ENCODE measurements around the gene OXSR1. TPM values are rescaled to one million over a fixed set of nuclear protein-coding genes. Genes with fewer than 3 reads are reported as not detected.

OXSR1 gene
- total RNA-seq, 4 donors from 2014 or later = 17.3 to 49.7 (median 28.7) TPM

- H3K4me1 ChIP-seq = peaks cover 0 to 4% (median 0%) of the 10 kb centered on the region in 4 donors
- no peak overlapping the region for H3K27ac ChIP-seq
- no peak for TF ChIP-seq POLR2A (IDR thresholded peaks at IDR 0.05)
- TF ChIP-seq CTCF (IDR thresholded peaks at IDR 0.05) = peak; percentile 49 to 94 (median 82)
- no peaks in the 10 kb centered on the region for H3K27me3 ChIP-seq
- peaks cover 0 to 34% (median 0%) of the 10 kb centered on the region in 3 donors for H3K36me3 ChIP-seq
- no peaks in the 10 kb centered on the region for H3K9me3 ChIP-seq
- DNase-seq = peak; percentile 64 to 88 (median 87)
- H3K4me3 ChIP-seq = no peak overlapping the region
Measured at GRCh38 chr3:38117748-38118420, 47.5 kb upstream of the OXSR1 start.

- Histone ChIP-seq H3K27me3 (no peaks in the 10 kb centered on the region), H3K9me3 (no peaks in the 10 kb centered on the region), H3K4me1 (peaks cover 0 to 4% (median 0%) of the 10 kb centered on the region in 4 donors), H3K27ac (no peak overlapping the region), H3K4me3 (no peak overlapping the region), H3K36me3 (peaks cover 0 to 42% (median 0%) of the 10 kb centered on the region in 3 donors)
- no peak for TF ChIP-seq POLR2A (IDR thresholded peaks at IDR 0.05)
- no peak for TF ChIP-seq CTCF (IDR thresholded peaks at IDR 0.05)
- peak in 1 of 3 donors; percentile 34 for DNase-seq
Measured at GRCh38 chr3:38118421-38119247, 46.7 kb upstream of the OXSR1 start.

- H3K36me3 ChIP-seq = peaks cover 0 to 47% (median 0%) of the 10 kb centered on the region in 3 donors
- no peaks in the 10 kb centered on the region for H3K27me3 ChIP-seq
- no peak for DNase-seq
- TF ChIP-seq POLR2A (IDR thresholded peaks at IDR 0.05) = no peak
- TF ChIP-seq CTCF (IDR thresholded peaks at IDR 0.05) = no peak
- peaks cover 0 to 4% (median 0%) of the 10 kb centered on the region in 4 donors for H3K4me1 ChIP-seq
- H3K4me3 ChIP-seq = no peak overlapping the region
- no peak overlapping the region for H3K27ac ChIP-seq
- no peaks in the 10 kb centered on the region for H3K9me3 ChIP-seq
Measured at GRCh38 chr3:38119248-38119544, 46.1 kb upstream of the OXSR1 start.

GRCh38 chr3:38119821-38120692 is 45.3 kb upstream of the OXSR1 start:
- no peak for TF ChIP-seq CTCF (IDR thresholded peaks at IDR 0.05)
- TF ChIP-seq POLR2A (IDR thresholded peaks at IDR 0.05) = no peak
- Histone ChIP-seq H3K36me3 (peaks cover 0 to 56% (median 0%) of the 10 kb centered on the region in 3 donors), H3K27me3 (no peaks in the 10 kb centered on the region), H3K4me1 (peaks cover 0 to 4% (median 0%) of the 10 kb centered on the region in 4 donors), H3K9me3 (no peaks in the 10 kb centered on the region), H3K27ac (no peak overlapping the region), H3K4me3 (no peak overlapping the region)
- peak in 2 of 3 donors; percentile 33 to 35 for DNase-seq

- Histone ChIP-seq H3K27ac (no peak overlapping the region), H3K27me3 (no peaks in the 10 kb centered on the region), H3K4me1 (no peaks in the 10 kb centered on the region), H3K9me3 (no peaks in the 10 kb centered on the region), H3K4me3 (no peak overlapping the region), H3K36me3 (peaks cover 0 to 64% (median 0%) of the 10 kb centered on the region in 3 donors)
- peak in 1 of 3 donors; percentile 41 for DNase-seq
- TF ChIP-seq POLR2A (IDR thresholded peaks at IDR 0.05) (no peak), CTCF (IDR thresholded peaks at IDR 0.05) (no peak)
Measured at GRCh38 chr3:38120693-38121450, 44.5 kb upstream of the OXSR1 start.

Data from Peyer's patch (tissue), 4 donors.